ENCODE results near the gene PHF23. TPM values are rescaled to one million over a fixed set of nuclear protein-coding genes. Genes with fewer than 3 reads are reported as not detected.

PHF23 gene
- total RNA-seq, 2 experiments from 2014 or later: 40.7 to 43.7 TPM

DNA sequence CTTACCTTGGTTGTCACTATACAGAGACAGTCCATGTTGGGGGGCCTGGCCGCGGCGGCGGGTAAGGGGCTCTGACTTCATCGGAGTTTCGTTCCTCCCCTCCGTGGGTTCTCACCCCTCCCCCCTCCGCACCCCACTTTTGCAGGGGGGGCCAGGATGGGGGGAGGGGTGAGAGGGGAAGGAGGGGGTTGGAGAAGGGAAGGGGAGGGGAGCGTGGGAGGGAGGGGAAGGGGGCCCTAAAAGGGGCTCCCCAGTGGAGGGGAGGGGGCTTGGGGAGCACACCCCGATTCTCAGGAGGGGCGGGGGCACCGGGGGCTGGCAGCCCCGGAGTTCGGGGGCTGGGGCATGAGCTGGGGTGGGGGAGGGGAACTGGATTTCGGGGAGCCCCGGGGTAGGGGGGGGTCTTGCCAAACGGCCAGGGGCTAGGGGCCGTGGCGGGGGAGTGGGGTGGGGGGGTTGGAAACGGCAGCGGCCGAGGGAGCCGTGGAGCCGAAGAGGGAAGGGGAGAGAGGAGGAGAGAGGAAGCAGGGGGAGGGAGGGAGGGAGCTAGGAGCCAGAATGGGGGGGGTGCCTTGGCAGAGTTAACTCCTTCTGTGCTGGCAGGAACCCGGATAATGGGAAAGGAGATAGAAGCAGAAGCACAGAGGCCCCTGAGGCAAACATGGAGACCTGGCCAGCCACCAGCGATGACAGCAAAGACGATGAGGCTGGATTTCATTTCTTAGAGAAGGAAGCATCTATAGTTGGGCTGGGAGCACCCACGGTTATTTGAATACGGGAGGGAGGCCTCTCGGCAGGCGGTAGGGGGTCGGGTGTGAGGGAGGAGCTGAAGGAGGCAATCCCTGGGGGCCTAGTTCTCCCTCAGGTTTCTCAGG lies 21.9 kb downstream of the PHF23 start:
- ChIA-PET CTCF (no interaction called here), POLR2A (no interaction called here)

DNA sequence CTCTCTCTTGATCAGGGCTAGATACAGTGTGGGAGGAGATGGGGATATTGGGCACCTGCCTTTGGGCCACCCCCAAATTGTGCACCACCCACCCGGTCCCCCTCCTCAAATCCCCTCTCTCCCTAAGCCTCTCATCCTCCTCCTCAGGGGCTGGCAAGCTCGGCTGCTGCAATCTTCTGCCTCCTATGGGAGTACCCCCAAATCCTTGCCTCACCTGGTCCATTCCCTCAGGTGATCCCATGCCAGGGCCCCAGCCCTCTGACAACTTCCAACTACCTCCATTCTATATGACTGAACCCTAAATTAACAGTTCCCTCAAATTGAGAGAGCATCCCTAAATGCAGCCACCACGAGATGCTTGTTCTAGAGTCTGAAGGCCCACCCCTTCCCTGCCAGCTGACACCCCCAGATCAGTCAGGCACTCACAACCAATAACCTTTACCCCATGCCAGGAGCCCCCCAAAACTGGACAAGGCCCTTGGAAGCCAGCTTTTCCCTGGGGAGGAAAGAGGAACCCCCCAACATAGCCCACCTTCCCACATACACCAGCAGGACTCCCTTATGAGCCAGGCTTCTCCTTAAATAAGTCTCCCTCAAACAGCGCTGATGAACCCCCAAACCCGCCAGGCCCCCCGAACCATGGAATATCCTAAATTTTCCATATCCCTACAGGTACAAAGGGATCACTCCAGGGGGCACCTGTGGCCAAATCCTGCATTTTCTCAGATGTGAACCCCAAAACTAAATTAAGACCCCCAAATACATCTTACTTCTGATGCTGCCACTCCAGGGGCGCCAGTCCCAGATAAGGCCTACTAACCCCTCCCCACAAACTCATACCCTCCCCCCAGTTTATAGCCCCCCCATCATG lies 22.8 kb downstream of the PHF23 start:
- ChIA-PET POLR2A (interaction anchor here (0.5 kb wide), 1 partner anchor 22 kb away, joined by 3 read pairs; no protein-coding TSS in a partner anchor), CTCF (interaction anchor here (0.9 kb wide), 1 partner anchor 76 kb away, joined by 3 read pairs; no protein-coding TSS in a partner anchor)

DNA sequence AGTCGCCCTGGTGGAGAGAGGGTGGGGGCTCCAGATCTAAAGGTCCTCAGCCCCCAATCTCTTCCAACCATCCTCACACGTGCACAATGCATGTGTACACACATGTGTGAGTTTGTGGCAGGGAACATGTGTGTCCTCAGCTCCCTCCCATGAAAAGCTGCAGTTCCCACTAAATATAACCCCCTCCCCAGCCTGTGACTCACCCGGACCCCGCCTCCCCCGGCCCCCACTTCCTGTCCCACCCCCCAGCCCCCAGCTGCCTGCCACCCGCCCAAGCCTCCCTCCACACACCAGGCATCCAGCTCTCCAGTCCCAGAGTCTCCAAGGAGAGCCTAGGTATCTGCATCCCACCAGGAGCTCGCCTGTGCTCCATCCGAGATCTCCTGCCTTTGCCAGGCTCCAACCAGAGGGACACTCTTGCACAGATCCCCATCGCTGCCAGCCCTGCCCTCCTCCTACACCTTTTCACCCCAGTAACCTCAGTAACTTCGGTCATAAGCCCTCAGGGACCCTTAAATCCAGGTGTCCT lies 23.5 kb downstream of the PHF23 start:
- ChIA-PET CTCF (interaction anchor here (0.9 kb wide), 1 partner anchor 77 kb away, joined by 3 read pairs; no protein-coding TSS in a partner anchor), POLR2A (interaction anchor here (0.5 kb wide), 1 partner anchor 22 kb away, joined by 3 read pairs; no protein-coding TSS in a partner anchor)

DNA sequence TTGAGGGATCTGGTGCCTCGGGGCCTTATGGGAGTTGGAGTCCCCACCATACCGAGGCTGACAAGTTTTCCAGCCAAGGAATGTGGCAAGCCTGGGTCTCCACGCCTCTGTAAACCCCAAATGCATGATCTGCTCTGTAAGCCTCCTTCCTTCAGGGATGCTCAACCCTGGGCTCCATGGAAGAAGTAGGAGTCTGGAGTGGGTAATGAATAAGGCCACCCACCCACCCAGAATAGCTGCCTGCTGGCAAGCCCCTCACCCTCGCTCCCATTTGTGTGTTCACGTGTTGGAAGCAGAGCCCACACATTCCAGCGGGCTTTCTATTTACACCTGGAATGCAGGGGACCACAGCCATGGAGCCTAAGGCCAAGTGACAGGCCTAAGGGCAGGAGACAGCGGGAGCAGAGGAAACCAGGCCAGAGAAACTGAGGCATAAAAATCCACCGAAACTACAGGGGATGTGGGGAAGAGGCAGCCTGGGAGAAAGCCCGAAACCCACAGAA lies 24.1 kb downstream of the PHF23 start:
- ChIA-PET CTCF (no interaction called here), POLR2A (interaction anchor here (1.0 kb wide), 1 partner anchor 23 kb away, joined by 3 read pairs; no protein-coding TSS in a partner anchor)

DNA sequence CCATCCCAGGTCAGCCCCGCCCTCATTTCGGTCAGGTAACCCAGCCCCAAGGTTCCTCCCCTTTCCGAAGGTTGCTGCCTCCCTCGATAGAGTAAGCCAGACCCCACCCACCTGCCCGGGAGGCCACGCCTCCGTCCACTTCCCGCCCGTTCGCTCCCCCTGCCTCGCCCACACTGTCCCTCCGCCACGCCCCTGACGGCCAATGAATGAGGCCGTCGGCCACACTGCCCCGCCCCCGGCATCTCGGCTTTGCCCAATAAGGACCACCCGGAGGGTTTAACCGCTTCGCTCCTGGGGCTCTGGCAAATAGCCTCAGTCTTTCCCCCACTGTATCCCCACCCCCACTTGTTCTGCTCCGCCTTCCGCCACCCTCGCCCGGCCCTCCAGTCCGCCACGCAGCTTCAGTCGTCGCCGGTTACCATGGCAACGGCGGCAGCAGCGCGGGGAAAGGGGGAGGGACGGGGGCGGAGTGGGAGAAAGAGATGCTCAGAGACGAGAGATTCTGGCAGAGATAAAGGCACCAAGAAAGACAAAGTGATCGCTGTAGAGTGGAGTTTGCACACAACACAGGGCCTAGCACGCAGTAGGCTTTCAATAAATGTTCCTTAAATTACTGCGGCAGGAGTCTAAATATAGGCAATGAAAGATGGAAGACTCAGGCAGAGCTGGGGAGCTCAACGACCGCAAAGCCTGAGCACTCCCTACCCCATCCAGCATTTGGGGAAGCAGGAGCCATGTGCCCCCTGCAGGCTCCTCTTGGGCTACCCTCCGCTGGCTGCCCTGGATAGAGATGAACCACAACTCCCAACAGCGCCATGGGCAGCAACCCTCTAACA lies 24.7 kb downstream of the PHF23 start:
- ChIA-PET POLR2A (interaction anchor here (0.5 to 1.0 kb wide), 2 partner anchors 23 to 975 kb away, joined by 3 read pairs; no protein-coding TSS in a partner anchor), CTCF (interaction anchor here (0.6 to 1.1 kb wide), 4 partner anchors 9 to 169 kb away, joined by 3 to 4 read pairs (median 3); no protein-coding TSS in a partner anchor)

DNA sequence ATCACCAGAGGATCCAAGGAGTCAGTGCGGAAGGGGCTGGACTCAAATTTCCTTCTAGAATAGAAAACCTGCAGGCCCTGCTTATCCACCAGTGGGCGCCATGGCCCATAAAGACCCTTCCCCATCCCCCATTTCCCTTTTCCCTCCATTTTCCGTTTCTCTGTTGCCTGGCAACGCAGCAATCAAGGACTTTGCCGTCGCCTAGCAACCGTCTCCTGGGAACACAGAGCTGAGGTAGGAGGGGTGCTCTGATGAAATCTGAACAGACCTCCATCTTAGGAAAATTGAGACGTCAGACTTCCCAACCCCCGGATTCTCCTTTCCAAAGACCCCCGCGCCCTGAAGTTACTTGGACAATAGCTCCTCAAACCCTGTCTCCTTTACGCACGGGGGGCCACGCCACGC lies 25.4 kb downstream of the PHF23 start:
- POLR2A ChIA-PET: interaction anchor here (1.0 kb wide), 1 partner anchor 24 kb away, joined by 3 read pairs; no protein-coding TSS in a partner anchor
- CTCF ChIA-PET: interaction anchor here (0.6 to 1.1 kb wide), 4 partner anchors 8 to 168 kb away, joined by 3 to 4 read pairs (median 3); no protein-coding TSS in a partner anchor

DNA sequence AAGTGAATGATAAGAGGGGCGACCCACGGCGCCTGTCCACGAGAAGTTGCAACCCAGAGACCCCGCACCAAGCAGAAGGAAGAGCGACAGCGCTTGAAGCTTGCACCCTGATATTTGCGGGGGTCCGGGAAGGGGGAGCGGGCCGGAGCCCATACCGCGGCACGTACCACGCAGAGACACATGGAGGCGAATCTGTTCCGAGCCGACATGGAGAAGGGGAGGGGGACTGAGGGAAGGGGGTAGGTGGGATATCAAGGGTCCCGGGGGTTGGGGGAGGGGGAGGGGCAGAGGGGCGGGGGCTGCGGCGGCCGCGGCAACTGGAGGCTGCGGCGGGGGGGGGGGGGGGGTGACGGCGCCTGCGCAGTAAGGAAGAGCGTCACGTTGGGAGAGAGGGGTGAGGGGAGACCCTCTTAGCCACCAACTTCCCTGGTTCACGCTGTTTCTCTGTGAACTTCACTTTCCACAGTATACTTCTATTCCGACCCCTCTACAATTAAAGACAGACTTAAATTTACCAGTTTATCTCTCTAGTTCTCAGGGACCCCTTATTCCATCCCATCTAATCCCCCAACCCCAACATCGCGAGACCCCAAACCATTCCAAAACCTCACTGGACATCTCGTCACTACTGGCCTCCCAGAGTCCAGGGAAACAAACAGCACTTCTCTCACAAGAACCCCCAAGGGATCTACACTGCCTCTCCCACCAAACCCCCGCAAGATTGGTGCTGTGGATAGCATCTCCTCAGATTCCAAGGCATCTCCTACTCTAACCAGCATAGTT lies 27.6 kb downstream of the PHF23 start:
- ChIA-PET CTCF (no interaction called here), POLR2A (no interaction called here)

DNA sequence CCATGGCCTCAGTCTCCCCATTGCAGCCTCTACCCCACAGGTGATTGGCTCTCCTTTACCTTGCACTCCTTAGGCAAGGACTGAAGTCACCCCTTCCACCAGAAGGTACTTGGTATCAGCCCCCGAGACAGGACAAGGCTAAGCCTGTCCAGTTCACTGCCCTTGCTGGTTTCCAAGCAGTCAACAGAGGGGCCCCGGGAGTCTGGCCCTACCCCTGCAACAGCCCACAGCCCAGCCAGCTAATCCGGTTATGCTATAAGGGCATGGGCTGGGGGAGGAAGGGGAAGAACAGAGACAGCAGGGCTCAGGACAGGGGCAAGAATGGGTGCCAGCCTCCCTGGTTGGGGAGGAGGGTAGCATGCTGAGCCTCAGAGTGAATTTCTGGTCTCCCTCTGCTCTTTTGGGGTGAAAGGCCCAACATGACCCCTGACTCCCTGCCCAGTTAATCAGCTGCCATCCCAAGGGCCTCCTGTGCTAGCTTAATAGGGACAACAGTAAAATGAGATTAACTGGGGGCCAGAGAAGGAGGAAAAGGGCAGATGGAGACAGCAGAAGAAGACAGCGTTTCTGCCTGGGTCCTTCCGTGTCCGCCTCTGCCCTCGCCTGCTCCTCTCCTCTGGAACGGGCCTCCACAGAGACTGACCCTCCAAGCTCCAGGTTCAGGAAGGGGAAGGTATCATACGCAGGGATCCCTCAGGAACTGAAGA lies 30.4 kb downstream of the PHF23 start:
- CTCF ChIA-PET: no interaction called here
- POLR2A ChIA-PET: no interaction called here

DNA sequence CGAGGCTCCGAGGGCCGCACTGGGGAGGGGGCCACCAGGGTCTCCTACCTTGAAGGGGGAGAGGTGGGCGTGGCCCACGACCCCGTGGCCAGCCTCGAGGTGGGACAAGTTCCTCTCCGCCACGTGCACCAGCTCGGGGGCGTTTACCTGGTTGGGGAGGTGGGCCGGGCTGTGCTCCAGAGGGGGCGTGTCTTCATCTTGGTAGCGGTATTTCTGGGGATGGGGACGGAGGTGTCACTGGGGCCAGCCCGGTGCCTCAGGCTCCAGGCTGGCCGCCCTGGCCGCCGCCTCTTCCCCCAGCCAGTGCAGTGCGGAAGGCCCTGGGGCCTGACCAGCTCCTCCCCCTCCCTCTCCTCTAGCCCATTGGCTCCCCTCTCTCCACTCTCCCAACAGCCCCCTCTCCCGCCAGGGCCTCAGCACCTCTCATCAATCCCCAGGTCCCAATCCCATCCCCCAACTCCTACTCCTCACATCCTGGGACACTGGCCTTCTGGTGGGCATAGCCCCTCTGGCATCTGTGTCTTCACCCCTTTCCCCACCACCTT lies 31.2 kb downstream of the PHF23 start:
- CTCF ChIA-PET: no interaction called here
- POLR2A ChIA-PET: no interaction called here

DNA sequence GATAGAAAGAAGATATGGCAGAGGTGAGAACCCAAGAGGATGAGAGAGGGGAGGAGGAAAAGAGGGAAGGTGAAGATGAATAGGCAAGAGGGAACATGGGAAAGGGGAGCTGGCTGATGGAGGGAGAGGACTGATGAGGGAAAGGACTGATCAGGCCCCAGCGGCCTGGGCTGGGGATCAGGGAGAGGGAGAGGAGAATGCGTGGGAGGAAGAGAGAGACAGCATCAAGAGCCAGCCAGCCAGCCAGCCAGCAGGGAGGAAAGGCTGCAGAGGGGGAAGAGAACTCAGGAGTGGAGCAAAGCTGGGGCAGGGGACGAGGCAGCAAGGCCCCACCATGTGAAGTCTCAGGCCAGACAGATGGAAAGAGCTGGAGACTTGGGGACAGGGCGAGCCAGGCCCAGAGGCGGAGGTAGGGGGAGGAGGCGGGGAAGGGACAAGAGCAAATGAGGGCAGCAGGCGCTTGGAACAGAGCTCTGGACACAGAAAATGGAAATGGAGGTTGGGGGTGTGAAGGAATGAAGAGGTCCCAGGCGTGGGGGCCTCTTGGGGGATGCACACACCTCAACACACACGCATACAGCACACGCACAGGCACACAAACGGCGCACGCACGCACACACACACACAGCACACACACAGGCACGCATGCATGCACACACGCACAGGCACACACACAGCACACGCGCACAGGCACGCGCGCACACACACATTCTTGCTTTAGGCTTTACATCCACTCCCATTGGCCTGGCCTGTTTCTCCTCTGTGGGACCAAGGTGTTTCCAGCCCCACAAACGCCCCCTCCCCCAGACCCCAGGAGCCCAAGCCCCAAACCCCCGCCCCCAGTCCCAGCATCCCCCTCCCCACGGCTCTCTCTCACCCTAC lies 31.9 kb downstream of the PHF23 start:
- CTCF ChIA-PET: no interaction called here
- POLR2A ChIA-PET: no interaction called here

DNA sequence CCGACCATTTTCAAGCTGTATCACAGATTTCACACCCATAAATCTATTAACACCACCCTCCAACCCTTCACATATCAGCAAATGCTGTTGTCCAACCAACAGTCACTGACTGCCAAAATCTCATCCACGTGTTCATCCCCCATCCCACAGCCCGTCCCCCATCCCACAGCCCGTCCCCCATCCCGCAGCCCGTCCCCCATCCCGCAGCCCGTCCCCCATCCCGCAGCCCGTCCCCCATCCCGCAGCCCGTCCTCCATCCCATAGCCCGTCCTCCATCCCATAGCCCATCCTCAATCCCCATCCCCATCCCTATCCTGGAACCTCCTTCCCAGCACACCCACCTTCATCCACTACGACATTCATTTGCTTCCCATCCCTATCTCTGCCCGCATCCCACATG lies 33.7 kb downstream of the PHF23 start:
- CTCF ChIA-PET: interaction anchor here (1.5 kb wide), 1 partner anchor 9 kb away, joined by 3 read pairs; no protein-coding TSS in a partner anchor
- POLR2A ChIA-PET: no interaction called here

DNA sequence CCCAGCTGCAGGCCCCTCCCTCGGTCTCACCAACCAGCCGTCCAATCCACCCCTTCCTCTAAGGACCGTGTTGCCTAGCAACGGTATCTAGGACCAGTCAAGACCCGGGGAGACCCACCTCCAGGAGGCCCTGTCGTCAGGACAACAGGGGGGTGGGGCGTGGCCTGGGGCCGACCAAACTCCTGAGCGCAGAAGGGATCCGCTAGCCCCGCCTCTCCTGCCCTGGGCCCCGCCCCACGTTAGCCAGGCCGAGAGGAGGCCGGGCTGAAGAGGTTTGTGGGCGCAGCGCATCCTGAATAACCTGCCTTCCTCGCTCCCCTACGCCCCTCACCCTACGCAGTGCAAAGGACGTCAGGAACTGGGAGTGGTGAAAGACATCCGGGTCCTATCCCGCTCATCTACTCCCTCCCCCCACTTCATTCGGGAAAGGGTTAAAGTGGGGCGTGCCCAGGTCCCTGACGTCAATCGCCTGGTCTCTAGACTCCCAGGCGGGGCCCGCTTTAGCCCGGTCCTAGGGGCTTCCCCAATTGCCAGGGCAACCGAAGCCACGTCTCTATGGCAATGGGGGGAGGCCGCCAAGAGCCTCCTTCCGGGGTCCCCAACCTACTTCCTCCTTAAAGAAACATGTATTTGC lies 34.3 kb downstream of the PHF23 start:
- ChIA-PET CTCF (interaction anchor here (0.6 to 1.5 kb wide), 2 partner anchors 9 to 79 kb away, joined by 3 read pairs; no protein-coding TSS in a partner anchor), POLR2A (no interaction called here)

DNA sequence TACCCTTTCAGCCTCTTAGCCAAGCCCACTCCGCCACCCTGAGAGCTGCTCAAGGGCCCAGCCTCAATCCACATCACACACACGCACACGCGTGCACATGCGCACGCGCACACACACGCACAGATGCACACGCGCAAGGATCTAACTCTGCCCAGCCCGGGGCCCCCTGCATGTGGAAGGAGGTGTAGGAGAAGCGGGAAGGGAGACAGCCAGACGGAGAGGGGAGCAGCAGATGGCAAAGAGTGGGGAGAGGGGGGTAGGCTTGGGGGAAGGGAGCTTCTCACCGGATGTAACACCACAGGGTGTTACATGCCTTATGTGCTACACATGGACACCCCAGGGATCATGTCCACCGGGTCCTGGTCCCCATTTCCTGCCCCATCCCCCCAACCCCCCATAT lies 34.9 kb downstream of the PHF23 start:
- POLR2A ChIA-PET: interaction anchor here (0.6 kb wide), 1 partner anchor 34 kb away, joined by 3 read pairs; no protein-coding TSS in a partner anchor

DNA sequence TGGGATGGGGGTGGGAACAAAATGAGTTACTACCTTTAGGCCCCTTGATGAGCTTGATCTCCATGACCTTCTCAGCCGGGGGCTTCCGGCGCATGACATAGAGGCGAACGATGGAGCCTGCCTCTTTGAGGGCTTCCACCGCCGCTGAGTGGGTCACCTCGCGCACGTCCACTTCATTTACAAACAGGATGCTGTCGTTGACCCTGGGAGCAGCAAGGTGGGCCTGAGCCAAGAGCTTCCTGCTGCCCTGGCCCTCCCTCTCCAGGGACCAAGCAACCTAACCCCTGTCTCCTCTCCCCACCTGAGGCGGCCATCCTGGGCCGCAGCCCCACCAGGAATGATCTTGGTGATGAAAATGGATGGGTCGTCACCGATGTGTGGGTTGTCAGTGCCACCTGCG lies 35.9 kb downstream of the PHF23 start:
- CTCF ChIA-PET: interaction anchor here (1.1 kb wide), 1 partner anchor 10 kb away, joined by 4 read pairs; no protein-coding TSS in a partner anchor
- POLR2A ChIA-PET: no interaction called here

More for the DNA sequence above, 34.9 kb downstream of the PHF23 start:
- CTCF ChIA-PET: interaction anchor here (0.6 kb wide), 1 partner anchor 78 kb away, joined by 3 read pairs; no protein-coding TSS in a partner anchor

DNA sequence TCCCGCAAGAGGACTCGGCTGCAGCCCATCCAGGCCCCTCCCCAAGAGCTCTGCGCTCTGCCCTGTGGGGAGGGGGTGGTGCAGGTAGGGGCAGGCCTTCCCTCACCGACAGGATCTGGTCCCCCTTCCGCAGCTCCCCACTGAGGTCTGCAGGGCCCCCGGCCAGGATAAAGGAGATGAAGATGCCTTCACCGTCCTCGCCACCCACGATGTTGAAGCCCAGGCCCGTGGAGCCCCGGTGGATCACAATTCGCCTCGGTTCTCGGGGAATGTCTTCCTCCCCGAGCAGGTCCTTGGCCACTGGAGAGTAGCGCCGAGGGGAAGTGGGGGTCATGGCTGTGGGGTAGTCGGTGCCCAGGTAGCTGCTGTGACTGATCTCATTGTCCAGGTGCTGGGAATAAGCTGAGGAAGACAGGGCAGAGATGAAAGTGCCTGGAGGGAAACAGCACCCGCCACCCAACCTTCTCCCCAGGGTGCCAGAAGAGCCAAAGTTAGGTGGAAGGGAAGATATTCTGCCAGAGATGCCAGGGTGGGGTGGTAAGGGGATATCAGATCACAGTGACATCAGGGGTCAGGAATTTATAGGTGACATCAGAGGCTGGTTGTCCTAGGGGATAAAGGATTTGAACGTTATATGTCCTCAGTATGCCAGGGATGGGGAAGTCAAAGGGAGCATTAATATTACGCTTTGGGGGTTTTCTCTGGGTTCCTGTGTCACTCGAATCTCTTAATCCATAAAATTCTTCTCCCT lies 42.4 kb downstream of the PHF23 start:
- CTCF ChIA-PET: no interaction called here
- POLR2A ChIA-PET: no interaction called here

Measured in activated CD8-positive, alpha-beta memory T cell treated with anti-CD3 and anti-CD28 coated beads for 36 hours (primary cell).